Activated CD8-positive, alpha-beta T cell treated with anti-CD3 and anti-CD28 coated beads, Interleukin-2, amount 10 ng/mL, durations not matched to agents 7 days and 5 days (primary cell): ENCODE data around the gene RHOC. TPM values are rescaled to one million over a fixed set of nuclear protein-coding genes. Genes with fewer than 3 reads are reported as not detected.
"Not testable (repeated sequence)": the region's sequence is repeated elsewhere in the genome, so short reads cannot be mapped to it uniquely, and the experiment has no call there.

Experiments
- ATAC-seq: fragments of 150-1000 bp; cut with Tn5 transposase; one replicate; pipeline ENCODE4 v1.10.0; 2021; ENCODE audit warnings: moderate library complexity
- CTCF ChIA-PET: fragments of 350-600 bp; sonication (Branson Sonifier 250); formaldehyde crosslinking; loops from one replicate; lab custom pipeline; 2021; ENCODE audit warnings: antibody characterized with exemption; lab: Charles Lee
- POLR2A ChIA-PET: fragments of 350-600 bp; sonication (Branson Sonifier 250); formaldehyde crosslinking; loops from one replicate; lab custom pipeline; 2021; ENCODE audit warnings: antibody characterized with exemption; lab: Charles Lee
- DNase-seq: peaks from one replicate; pipeline ENCODE4 v3.0.0-alpha.2; 2020
- H3K27ac Mint-ChIP-seq: one replicate; pipeline ENCODE4 v1.8.0; 2021; ENCODE audit warnings: mild to moderate bottlenecking, mixed read lengths
- H3K27me3 Mint-ChIP-seq: one replicate; pipeline ENCODE4 v1.8.0; 2021; ENCODE audit warnings: low read depth, mixed read lengths
- H3K36me3 Mint-ChIP-seq: one replicate; pipeline ENCODE4 v1.8.0; 2021; ENCODE audit warnings: low read depth, mixed read lengths
- H3K4me1 Mint-ChIP-seq: one replicate; pipeline ENCODE4 v1.8.0; 2021; ENCODE audit warnings: low read depth, mixed read lengths
- H3K4me3 Mint-ChIP-seq: one replicate; pipeline ENCODE4 v1.8.0; 2021; ENCODE audit warnings: mild to moderate bottlenecking, mixed read lengths
- H3K9me3 Mint-ChIP-seq: one replicate; pipeline ENCODE4 v1.8.0; 2022; ENCODE audit warnings: mixed read lengths; ENCODE audit not compliant: insufficient read depth
- total RNA-seq, 2 experiments: library from RNA; stranded (reverse); gene quantifications; one replicate each; pipeline ENCODE4 v1.2.3, GENCODE V29; 2021

The RHOC gene
- total RNA-seq = 10 to 100 TPM; 85.6 to 93.8 TPM

DNA sequence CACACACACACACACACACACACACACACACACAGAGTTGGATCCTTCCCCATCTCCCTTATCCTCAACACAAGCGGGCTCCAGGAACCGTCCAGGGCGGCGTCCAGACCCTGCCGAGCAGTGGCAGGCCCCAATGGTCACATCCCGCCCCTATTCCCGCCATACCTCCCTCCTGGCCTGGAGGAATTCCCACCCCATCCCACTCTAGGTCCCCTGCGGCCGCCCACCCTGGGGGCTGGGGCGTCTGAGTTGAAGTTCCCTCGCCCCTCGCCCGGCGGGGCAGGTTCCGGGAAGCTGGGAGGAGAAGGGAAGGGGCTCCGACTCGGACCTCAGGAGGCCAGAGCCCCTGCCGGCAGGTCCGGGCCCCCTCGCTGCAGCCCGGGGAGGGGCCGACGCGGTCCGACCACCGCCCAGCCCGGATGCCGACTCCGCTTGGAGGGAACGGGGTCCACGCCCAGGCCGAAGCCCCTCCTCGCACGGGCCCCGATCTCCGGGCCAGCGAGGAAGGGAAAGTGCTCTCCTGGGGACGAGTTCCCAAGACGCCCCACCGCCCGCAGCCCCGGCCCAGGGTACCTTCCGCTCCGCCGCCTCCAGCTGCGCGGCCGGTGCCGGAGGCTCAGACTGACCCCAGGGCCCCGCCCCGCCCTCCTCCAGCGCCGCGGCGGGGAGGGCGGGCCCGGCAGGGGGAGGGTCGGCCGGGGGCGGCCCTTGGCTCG, at the start of gene RHOC:
Gene RHOC (minus strand): TSS at position 623 of the 716 bp plus-strand sequence. CDS start 3,328 bp downstream, outside the sequence.
- Mint-ChIP-seq H3K27me3 (peaks cover 25% of the 10 kb centered on the region), H3K36me3 (peaks cover 22% of the 10 kb centered on the region), H3K4me3 (peak within 1 kb of the TSS; percentile 79), H3K9me3 (no peaks in the 10 kb centered on the region), H3K27ac (peak within 1 kb of the TSS; percentile 92), H3K4me1 (peaks cover 49% of the 10 kb centered on the region)
- DNase-seq (peak; percentile 56), ATAC-seq (peak; percentile 75)
- ChIA-PET POLR2A (interaction anchor here (0.6 kb wide), 1 partner anchor 89 kb away, joined by 4 read pairs; no protein-coding TSS in a partner anchor), CTCF (interaction anchor here (3.1 to 5.5 kb wide), 2 partner anchors 205 to 316 kb away, joined by 27 to 49 read pairs; no protein-coding TSS in a partner anchor)

DNA sequence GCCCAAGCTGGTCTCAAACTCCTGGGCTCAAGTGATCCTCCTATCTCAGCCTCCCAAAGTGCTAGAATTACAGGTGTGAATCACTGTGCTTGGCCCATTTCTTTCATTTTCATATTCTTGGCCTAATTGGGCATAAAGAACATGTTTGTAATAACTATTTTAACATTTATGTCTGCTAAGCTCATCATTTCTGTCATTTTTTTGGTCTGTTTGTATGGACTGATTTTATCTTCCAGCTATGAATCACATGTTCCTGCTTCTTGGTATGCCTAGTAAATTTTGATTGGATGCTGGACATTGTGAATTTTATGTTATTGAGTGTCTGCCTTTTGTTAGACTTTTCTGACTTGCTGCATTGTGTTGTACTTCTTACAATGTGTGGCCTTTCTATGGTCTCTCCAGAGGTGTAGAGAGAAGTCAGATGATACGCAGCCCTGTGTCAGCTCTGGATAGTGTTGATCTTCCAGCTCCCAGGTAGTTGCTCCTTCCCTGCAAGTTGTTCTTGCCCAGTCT, 47.2 kb upstream of the RHOC start:
- ATAC-seq (no peak), DNase-seq (no peak)
- Mint-ChIP-seq H3K4me1 (no peaks in the 10 kb centered on the region), H3K36me3 (no peaks in the 10 kb centered on the region), H3K27ac (no peak overlapping the region), H3K4me3 (no peak overlapping the region), H3K27me3 (peaks cover 8% of the 10 kb centered on the region), H3K9me3 (no peaks in the 10 kb centered on the region)
- ChIA-PET CTCF (interaction anchor here (1.0 to 1.9 kb wide), 3 partner anchors 19 to 50 kb away, joined by 3 to 6 read pairs (median 5); a partner anchor contains a TSS), POLR2A (no interaction called here)

DNA sequence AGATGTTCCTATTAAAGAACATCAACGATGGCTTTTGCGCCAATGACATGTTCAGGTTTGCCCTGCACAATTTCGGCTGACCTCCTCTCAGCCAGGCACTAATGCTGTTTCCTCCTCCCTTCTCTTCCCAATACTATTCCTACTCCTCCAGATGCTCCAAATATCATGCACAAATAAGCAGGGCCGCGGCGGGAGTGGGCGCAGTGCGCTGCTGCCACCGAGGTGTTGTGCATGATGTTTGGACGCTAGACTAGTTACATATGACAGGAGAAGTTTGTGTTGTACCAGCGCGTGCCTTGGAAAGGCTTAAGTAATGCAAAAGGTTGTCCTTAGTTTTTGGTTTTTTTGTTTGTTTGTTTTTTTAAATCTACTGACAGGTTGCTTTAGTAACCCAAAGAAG, 41.5 kb upstream of the RHOC start:
- H3K4me3 Mint-ChIP-seq = no peak overlapping the region
- peaks cover 36% of the 10 kb centered on the region for H3K27me3 Mint-ChIP-seq
- ATAC-seq (no peak), DNase-seq (no peak)
- peaks cover 2% of the 10 kb centered on the region for H3K4me1 Mint-ChIP-seq
- no peaks in the 10 kb centered on the region for H3K36me3 Mint-ChIP-seq
- POLR2A ChIA-PET = no interaction called here
- no peaks in the 10 kb centered on the region for H3K9me3 Mint-ChIP-seq
- CTCF ChIA-PET = interaction anchor here (1.5 kb wide), 1 partner anchor 324 kb away, joined by 3 read pairs; no protein-coding TSS in a partner anchor
- H3K27ac Mint-ChIP-seq = no peak overlapping the region

DNA sequence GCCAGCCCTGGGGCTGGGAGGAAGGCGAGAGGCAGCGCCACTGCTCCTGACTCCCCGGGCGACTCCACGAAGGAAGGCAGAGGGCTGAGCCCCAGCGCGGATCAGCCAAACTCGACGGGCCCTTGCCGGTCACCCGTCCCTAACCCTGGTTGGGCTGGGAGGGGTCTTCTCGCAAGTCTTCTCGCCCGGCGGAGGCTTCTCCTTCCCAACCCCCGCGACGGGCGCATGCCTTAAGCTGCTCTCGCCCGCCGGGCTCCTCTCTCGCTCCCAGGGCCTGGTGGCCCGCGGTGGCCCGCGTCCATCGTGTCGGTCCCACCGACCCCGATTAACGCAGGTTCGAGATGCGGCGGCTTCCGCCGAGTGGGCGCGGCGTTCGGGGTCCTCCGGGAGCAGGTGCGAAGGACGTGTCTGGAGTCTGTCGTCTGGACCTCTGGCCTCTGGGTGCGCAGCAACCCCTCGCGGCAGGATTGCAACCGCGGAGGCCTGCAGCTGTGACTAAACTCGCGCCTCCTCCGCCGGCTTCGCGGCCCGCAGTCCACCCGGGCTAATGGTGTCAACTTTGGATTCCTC, 37.2 kb upstream of the RHOC start:
- peaks cover 2% of the 10 kb centered on the region for H3K4me1 Mint-ChIP-seq
- H3K9me3 Mint-ChIP-seq = no peaks in the 10 kb centered on the region
- H3K4me3 Mint-ChIP-seq = no peak overlapping the region
- POLR2A ChIA-PET = no interaction called here
- H3K27me3 Mint-ChIP-seq = peaks cover 57% of the 10 kb centered on the region
- DNase-seq (no peak), ATAC-seq (no peak)
- CTCF ChIA-PET = no interaction called here
- no peak overlapping the region for H3K27ac Mint-ChIP-seq
- H3K36me3 Mint-ChIP-seq = peaks cover 3% of the 10 kb centered on the region

DNA sequence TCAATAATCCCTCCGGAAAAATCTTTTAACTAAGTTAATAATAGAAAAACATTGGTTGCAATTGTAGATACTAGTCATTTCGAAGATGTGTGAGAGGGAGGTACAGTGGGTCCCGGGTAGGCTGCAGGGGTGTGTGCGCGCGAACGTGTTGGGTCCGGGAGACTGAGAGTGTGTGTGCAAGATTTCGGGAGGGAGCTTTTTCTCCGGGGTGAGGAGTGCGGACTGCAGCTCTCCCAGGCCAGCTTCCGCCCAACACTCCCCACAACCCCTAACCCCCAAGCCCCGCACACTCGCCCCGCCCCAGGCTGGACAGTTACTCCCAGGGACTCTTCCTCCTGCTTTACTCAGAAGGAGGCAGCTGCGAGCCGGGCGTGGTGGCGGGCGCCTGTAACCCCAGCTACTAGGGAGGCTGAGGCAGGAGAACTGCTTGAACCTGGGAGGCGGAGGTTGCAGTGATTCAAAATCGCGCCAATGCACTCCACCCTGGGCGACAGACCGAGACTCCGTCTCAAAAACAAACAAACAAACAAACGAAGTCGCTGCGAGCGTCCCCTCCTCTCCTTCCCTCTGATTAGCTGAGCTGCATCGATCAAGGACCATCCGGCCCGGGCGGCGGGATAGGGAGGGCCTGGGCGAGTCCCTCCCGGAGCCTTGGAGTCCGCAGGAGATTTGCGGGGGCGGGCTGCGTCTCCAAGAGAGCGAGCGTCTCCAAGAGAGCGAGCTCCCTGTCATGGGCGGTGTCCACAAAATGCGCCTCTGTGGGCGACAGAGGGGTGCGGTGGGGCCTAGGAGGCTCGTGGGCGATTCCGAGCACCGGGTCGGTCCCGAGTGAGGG, 36.5 kb upstream of the RHOC start:
- Mint-ChIP-seq H3K4me1 (peaks cover 2% of the 10 kb centered on the region), H3K27me3 (peaks cover 57% of the 10 kb centered on the region), H3K27ac (no peak overlapping the region), H3K9me3 (no peaks in the 10 kb centered on the region), H3K36me3 (peaks cover 3% of the 10 kb centered on the region), H3K4me3 (no peak overlapping the region)
- DNase-seq (no peak), ATAC-seq (no peak)
- CTCF ChIA-PET = no interaction called here
- POLR2A ChIA-PET = no interaction called here

DNA sequence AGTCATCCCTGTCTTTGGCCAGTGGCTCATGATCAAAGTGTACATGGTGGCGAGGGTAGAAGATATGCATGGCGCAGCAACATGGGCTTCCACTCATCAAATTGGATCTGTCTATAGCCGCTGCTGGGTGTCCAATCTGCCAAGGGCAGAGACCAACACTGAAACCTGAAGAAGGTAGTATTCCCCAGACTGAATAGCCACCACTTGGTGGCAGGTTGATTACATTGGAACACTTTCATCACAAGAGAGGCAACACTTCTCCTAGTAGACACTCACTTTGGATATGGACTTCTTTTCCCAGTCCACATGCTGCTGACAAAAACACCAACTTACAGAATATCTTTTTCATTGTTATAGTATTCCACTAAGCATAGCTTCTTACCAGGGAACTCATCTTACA, 30.6 kb upstream of the RHOC start:
- CTCF ChIA-PET = no interaction called here
- peaks cover 33% of the 10 kb centered on the region for H3K27me3 Mint-ChIP-seq
- no peak for ATAC-seq
- no peaks in the 10 kb centered on the region for H3K4me1 Mint-ChIP-seq
- peaks cover 3% of the 10 kb centered on the region for H3K36me3 Mint-ChIP-seq
- no peak overlapping the region for H3K4me3 Mint-ChIP-seq
- POLR2A ChIA-PET = no interaction called here
- H3K9me3 Mint-ChIP-seq = no peaks in the 10 kb centered on the region
- H3K27ac Mint-ChIP-seq = no peak overlapping the region
- DNase-seq = no peak

DNA sequence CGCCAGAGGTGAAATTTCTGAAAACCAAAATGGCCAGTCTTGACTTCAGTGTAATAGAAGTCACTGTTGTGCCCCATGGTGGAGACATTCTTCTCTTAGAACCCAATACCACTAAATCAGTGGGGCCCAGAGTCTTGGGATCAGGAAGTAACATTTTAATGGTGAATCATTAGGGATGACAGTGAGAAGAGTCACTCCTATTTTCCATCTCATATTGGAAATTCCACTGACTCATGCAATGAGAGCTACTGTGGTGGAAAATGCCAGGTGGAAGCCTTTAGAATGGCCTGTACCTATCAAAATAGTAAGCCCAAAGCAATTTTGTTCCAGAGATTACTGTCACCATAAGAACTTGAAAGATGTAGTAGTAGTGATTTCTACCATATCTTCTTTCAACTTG, 28.8 kb upstream of the RHOC start:
- DNase-seq = no peak
- CTCF ChIA-PET = no interaction called here
- H3K27ac Mint-ChIP-seq = no peak overlapping the region
- H3K9me3 Mint-ChIP-seq = no peaks in the 10 kb centered on the region
- POLR2A ChIA-PET = no interaction called here
- no peaks in the 10 kb centered on the region for H3K36me3 Mint-ChIP-seq
- H3K4me1 Mint-ChIP-seq = no peaks in the 10 kb centered on the region
- no peak for ATAC-seq
- H3K4me3 Mint-ChIP-seq = no peak overlapping the region
- peaks cover 22% of the 10 kb centered on the region for H3K27me3 Mint-ChIP-seq

DNA sequence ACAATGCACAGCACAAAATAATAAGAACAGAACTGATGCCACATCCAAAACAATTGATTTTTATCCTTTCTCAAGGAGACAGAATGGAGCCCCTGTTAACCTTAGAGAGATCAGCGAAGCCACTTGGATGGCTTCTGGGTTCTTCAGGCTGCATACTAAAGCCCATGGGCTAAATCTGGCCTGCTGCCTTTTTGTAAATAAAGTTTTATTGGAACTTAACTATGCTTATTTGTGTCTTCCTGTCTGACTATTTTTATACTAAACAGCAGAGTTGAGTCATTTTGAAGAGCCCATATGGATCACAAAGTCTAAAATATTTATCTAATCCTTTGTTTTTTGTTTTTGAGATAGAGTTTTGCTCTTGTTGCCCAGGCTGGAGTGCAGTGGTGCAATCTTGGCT, 24.5 kb upstream of the RHOC start:
- POLR2A ChIA-PET = no interaction called here
- Mint-ChIP-seq H3K4me3 (no peak overlapping the region), H3K27me3 (peaks cover 3% of the 10 kb centered on the region), H3K9me3 (no peaks in the 10 kb centered on the region), H3K36me3 (no peaks in the 10 kb centered on the region), H3K27ac (no peak overlapping the region), H3K4me1 (no peaks in the 10 kb centered on the region)
- CTCF ChIA-PET = interaction anchor here (1.2 kb wide), 1 partner anchor 13 kb away, joined by 3 read pairs; a partner anchor contains a TSS
- DNase-seq (no peak), ATAC-seq (no peak)

DNA sequence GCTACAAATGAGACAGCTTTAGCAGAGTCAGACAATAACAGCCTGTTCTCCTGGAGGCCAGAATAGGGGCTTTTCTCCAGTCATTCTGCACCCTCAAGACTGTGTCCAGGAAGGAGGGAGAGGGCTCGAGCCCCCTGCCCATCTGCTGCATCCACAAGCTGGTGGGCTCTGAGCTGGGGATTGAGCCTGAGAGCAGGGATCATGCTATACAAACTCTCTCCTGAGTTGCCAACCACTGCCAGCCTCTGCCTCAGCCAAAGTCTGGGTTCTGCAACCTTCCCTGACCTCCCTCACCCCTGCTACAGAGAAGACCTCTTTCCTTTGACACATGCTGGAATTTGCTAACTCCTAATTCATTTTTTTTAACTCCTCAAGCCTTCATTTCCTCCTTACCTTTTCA, 23.0 kb upstream of the RHOC start:
- H3K36me3 Mint-ChIP-seq = no peaks in the 10 kb centered on the region
- CTCF ChIA-PET = interaction anchor here (0.8 to 1.1 kb wide), 2 partner anchors 14 to 343 kb away, joined by 3 to 5 read pairs; partner anchors contain the start of genes LRIG2 and PPM1J
- ATAC-seq = no peak
- DNase-seq = no peak
- peaks cover 8% of the 10 kb centered on the region for H3K27me3 Mint-ChIP-seq
- H3K9me3 Mint-ChIP-seq = no peaks in the 10 kb centered on the region
- no peak overlapping the region for H3K4me3 Mint-ChIP-seq
- H3K27ac Mint-ChIP-seq = no peak overlapping the region
- H3K4me1 Mint-ChIP-seq = no peaks in the 10 kb centered on the region
- POLR2A ChIA-PET = no interaction called here

DNA sequence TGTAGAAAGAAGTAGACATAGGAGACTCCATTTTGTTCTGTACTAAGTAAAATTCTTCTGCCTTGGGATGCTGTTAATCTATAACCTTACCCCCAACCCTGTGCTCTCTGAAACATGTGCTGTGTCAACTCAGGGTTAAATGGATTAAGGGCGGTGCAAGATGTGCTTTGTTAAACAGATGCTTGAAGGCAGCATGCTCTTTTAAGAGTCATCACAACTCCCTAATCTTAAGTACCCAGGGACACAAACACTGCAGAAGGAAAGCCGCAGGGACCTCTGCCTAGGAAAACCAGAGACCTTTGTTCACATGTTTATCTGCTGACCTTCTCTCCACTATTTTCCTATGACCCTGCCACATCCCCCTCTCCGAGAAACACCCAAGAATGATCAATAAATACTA, 22.1 kb upstream of the RHOC start:
- CTCF ChIA-PET, H3K27ac Mint-ChIP-seq, H3K9me3 Mint-ChIP-seq, H3K4me1 Mint-ChIP-seq, POLR2A ChIA-PET, ATAC-seq, DNase-seq, H3K4me3 Mint-ChIP-seq, H3K36me3 Mint-ChIP-seq, H3K27me3 Mint-ChIP-seq: not testable (repeated sequence)

DNA sequence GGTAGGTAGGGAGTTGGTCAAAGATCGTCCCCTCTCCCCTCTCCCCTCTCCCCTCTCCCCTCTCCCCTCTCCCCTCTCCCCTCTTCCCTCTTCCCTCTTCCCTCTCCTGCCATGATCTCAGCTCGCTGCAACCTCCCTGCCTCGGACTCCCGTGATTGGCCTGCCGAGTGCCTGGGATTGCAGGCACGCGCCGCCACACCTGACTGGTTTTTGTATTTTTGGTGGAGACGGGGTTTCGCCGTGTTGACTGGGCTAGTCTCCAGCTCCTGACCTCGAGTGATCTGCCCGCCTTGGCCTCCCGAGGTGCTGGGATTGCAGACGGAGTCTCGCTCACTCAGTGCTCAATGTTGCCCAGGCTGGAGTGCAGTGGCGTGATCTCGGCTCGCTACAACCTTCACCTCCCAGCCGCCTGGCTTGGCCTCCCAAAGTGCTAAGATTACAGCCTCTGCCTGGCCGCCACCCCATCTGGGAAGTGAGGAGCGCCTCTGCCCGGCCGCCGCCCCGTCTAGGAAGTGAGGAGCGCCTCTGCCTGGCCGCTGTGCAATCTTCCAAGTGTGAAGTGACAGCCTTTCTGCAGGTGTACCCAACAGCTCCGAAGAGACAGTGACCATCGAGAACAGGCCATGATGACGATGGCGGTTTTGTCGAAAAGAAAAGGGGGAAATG, 21.5 kb upstream of the RHOC start:
- H3K27ac Mint-ChIP-seq, DNase-seq, H3K4me3 Mint-ChIP-seq, ATAC-seq, H3K9me3 Mint-ChIP-seq, POLR2A ChIA-PET, H3K27me3 Mint-ChIP-seq, H3K36me3 Mint-ChIP-seq, CTCF ChIA-PET, H3K4me1 Mint-ChIP-seq: not testable (repeated sequence)
